ENCODE measurements around the gene C11orf91. TPM values are rescaled to one million over a fixed set of nuclear protein-coding genes. Genes with fewer than 3 reads are reported as not detected.
"Not testable (repeated sequence)": the region's sequence is repeated elsewhere in the genome, so short reads cannot be mapped to it uniquely, and the experiment has no call there.

C11orf91 gene
- total RNA-seq, 1 experiment from 2014 or later, result 2.9 TPM

DNA sequence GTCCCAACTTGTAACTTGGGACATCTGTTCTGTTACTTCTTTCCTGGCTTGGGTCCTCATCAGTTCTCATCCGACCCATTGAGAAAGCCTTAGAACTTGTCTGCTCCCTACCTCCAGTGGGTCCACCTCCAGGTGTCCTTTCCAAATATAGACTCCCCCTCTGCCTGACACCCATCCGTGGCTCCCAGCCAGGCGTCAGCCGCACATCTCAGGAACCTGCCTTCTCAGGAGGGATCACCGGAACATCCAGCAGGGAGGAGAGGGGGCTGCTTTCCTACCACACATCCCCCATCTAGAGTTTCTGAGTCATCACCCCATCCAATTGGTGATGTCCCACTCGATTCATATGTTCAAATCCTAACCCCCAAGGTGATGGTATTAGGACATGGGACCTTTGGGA lies 36.5 kb downstream of the C11orf91 start:
- POLR2A ChIA-PET, result no interaction called here
- DNase-seq (ENCODE audit: unreplicated experiment), result no peak
- H3K4me1 Mint-ChIP-seq (ENCODE audit: insufficient read depth, unreplicated experiment), result no peaks in the 10 kb centered on the region
- CTCF ChIA-PET, result interaction anchor here (0.5 to 0.6 kb wide), 2 partner anchors 18 to 180 kb away, joined by 3 read pairs; no protein-coding TSS in a partner anchor
- H3K9me3 Mint-ChIP-seq (ENCODE audit: unreplicated experiment), result no peaks in the 10 kb centered on the region
- H3K4me3 Mint-ChIP-seq (ENCODE audit: unreplicated experiment), result no peak overlapping the region
- no TSS peak for BruUV-seq (replicated peaks)
- intact Hi-C loops (cut with micrococcal nuclease), result no loop called here
- no peaks in the 10 kb centered on the region for H3K27me3 Mint-ChIP-seq (ENCODE audit: insufficient read depth, unreplicated experiment)
- H3K36me3 Mint-ChIP-seq (ENCODE audit: insufficient read depth, unreplicated experiment), result no peaks in the 10 kb centered on the region
- TF ChIP-seq, protein P1, sequence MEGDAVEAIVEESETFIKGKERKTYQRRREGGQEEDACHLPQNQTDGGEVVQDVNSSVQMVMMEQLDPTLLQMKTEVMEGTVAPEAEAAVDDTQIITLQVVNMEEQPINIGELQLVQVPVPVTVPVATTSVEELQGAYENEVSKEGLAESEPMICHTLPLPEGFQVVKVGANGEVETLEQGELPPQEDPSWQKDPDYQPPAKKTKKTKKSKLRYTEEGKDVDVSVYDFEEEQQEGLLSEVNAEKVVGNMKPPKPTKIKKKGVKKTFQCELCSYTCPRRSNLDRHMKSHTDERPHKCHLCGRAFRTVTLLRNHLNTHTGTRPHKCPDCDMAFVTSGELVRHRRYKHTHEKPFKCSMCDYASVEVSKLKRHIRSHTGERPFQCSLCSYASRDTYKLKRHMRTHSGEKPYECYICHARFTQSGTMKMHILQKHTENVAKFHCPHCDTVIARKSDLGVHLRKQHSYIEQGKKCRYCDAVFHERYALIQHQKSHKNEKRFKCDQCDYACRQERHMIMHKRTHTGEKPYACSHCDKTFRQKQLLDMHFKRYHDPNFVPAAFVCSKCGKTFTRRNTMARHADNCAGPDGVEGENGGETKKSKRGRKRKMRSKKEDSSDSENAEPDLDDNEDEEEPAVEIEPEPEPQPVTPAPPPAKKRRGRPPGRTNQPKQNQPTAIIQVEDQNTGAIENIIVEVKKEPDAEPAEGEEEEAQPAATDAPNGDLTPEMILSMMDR (IDR thresholded peaks at IDR 0.05; ENCODE audit: unreplicated experiment), result no peak
- H3K27ac Mint-ChIP-seq (ENCODE audit: low read depth, unreplicated experiment), result no peak overlapping the region

DNA sequence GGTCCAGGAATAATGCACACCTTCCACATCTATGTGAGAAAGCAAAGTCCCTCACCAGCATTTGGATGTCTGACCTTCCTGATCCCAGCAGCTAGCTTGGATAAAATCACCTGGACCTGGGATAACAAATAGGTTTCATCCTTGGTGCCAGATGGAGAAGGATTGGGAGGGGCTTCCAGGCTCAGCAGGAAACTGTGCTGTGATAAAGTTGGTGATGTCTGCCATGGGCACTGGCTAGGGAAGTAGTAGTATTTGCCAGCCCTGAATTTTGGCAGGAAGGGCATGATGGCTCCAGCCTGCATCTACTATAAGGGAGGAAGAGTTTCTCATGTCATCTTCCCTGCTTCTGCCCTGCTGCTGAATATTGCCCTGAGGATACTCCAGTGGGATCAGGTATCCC lies 37.5 kb downstream of the C11orf91 start:
- H3K36me3 Mint-ChIP-seq (ENCODE audit: insufficient read depth, unreplicated experiment), result no peaks in the 10 kb centered on the region
- H3K4me3 Mint-ChIP-seq (ENCODE audit: unreplicated experiment), result no peak overlapping the region
- TF ChIP-seq, protein P1 (IDR thresholded peaks at IDR 0.05; ENCODE audit: unreplicated experiment), result no peak
- H3K4me1 Mint-ChIP-seq (ENCODE audit: insufficient read depth, unreplicated experiment), result no peaks in the 10 kb centered on the region
- DNase-seq (ENCODE audit: unreplicated experiment), result no peak
- POLR2A ChIA-PET, result interaction anchor here (0.7 kb wide), 1 partner anchor 11 kb away, joined by 3 read pairs; no protein-coding TSS in a partner anchor
- CTCF ChIA-PET, result interaction anchor here (0.9 kb wide), 1 partner anchor 24 kb away, joined by 4 read pairs; no protein-coding TSS in a partner anchor
- intact Hi-C loops (cut with micrococcal nuclease), result no loop called here
- no peaks in the 10 kb centered on the region for H3K9me3 Mint-ChIP-seq (ENCODE audit: unreplicated experiment)
- H3K27ac Mint-ChIP-seq (ENCODE audit: low read depth, unreplicated experiment), result no peak overlapping the region
- BruUV-seq (replicated peaks), result no TSS peak
- no peaks in the 10 kb centered on the region for H3K27me3 Mint-ChIP-seq (ENCODE audit: insufficient read depth, unreplicated experiment)

DNA sequence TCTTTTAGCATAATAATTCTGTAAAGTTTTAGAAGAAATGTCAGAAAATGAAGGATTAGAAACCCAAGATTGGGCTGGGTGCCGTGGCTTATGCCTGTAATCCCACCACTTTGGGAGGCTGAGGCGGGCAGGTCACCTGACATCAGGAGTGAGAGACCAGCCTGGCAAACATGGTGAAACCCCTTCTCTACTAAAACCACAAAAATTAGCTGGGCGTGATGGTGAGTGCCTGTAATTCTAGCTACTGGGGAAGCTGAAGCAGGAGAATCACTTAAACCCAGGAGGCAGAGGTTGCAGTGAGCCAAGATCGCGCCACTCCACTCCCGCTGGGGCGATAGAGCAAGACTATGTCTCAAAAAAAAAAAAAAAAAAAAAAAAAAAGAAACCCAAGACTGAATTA lies 39.1 kb downstream of the C11orf91 start:
- H3K9me3 Mint-ChIP-seq (ENCODE audit: unreplicated experiment); H3K36me3 Mint-ChIP-seq (ENCODE audit: insufficient read depth, unreplicated experiment); H3K4me1 Mint-ChIP-seq (ENCODE audit: insufficient read depth, unreplicated experiment); H3K4me3 Mint-ChIP-seq (ENCODE audit: unreplicated experiment); H3K27me3 Mint-ChIP-seq (ENCODE audit: insufficient read depth, unreplicated experiment); H3K27ac Mint-ChIP-seq (ENCODE audit: low read depth, unreplicated experiment); intact Hi-C loops (cut with micrococcal nuclease); POLR2A ChIA-PET; DNase-seq (ENCODE audit: unreplicated experiment); BruUV-seq (replicated peaks): not testable (repeated sequence)
- CTCF ChIA-PET, result interaction anchor here (0.5 kb wide), 1 partner anchor 153 kb away, joined by 3 read pairs; no protein-coding TSS in a partner anchor

DNA sequence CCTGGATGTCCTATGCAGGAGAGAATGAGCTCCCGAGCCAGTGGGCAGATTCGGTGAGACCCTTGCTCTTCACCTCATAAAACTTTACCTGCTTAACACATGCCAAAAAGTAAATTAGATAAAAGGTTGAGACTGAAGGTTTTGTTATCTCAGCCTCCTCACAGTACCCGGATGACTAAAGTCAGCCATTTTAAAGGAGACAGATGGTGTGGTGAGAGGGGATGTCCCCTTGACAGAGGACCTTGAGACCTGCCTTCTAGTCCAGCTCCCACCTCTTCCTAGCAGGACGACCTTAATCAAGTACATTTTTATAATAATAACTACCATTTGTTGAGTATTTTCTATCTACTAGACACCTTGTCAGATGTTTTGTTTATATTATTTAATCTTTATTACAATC lies 39.7 kb downstream of the C11orf91 start:
- TF ChIP-seq, protein P1 (IDR thresholded peaks at IDR 0.05; ENCODE audit: unreplicated experiment), result no peak
- no peak for DNase-seq (ENCODE audit: unreplicated experiment)
- H3K4me3 Mint-ChIP-seq (ENCODE audit: unreplicated experiment), result no peak overlapping the region
- no peaks in the 10 kb centered on the region for H3K9me3 Mint-ChIP-seq (ENCODE audit: unreplicated experiment)
- no peaks in the 10 kb centered on the region for H3K36me3 Mint-ChIP-seq (ENCODE audit: insufficient read depth, unreplicated experiment)
- CTCF ChIA-PET, result no interaction called here
- no peak overlapping the region for H3K27ac Mint-ChIP-seq (ENCODE audit: low read depth, unreplicated experiment)
- H3K4me1 Mint-ChIP-seq (ENCODE audit: insufficient read depth, unreplicated experiment), result peaks cover 5% of the 10 kb centered on the region
- no TSS peak for BruUV-seq (replicated peaks)
- intact Hi-C loops (cut with micrococcal nuclease), result no loop called here
- POLR2A ChIA-PET, result no interaction called here
- H3K27me3 Mint-ChIP-seq (ENCODE audit: insufficient read depth, unreplicated experiment), result no peaks in the 10 kb centered on the region

Measured in MCF 10A (cell line).